ENCODE data around the gene CLCN3.
A peak's percentile ranks its signal among the peaks of the same experiment; 100 is the strongest.
"Not testable (repeated sequence)": the region's sequence is repeated elsewhere in the genome, so short reads cannot be mapped to it uniquely, and the experiment has no call there.

Gene CLCN3

GRCh38 chr4:169621731-169622492, 1.5 kb downstream of the CLCN3 start:
- peak in 3 of 11 experiments; percentile 19 to 50 (median 22); a peak in 2 of 22 replicates for TF ChIP-seq Cebpa-rat (IDR thresholded peaks at IDR 0.05)
- Histone ChIP-seq H3K4me3 (peak overlapping the region; percentile 69 to 82 (median 74)), H3K36me3 (peaks cover 0 to 8% (median 0%) of the 10 kb centered on the region in 11 experiments; a peak in 2 of 22 replicates), H3K27ac (peak overlapping the region in 9 of 11 experiments; percentile 16 to 95 (median 88); a peak in 17 of 22 replicates), H3K9me3 (replicated peaks in 1 of 11) (no peaks in the 10 kb centered on the region), H3K4me2 (peak overlapping the region; percentile 83 to 97 (median 92)), H4K20me1 (peaks cover 9 to 48% (median 36%) of the 10 kb centered on the region in 11 experiments; a peak in 20 of 22 replicates), H3K4me1 (peaks cover 32 to 41% (median 38%) of the 10 kb centered on the region in 10 experiments), H3K27me3 (no peaks in the 10 kb centered on the region), H3K9ac (peak overlapping the region; percentile 6 to 94 (median 88); a peak in 15 of 22 replicates)

GRCh38 chr4:169622566-169622965, 2.2 kb downstream of the CLCN3 start:
- Histone ChIP-seq H3K4me2 (peak overlapping the region; percentile 83 to 97 (median 92)), H3K36me3 (peaks cover 0 to 8% (median 0%) of the 10 kb centered on the region in 11 experiments; a peak in 2 of 22 replicates), H3K4me3 (peak overlapping the region in 6 of 10 experiments; percentile 20 to 82 (median 74); a peak in 11 of 20 replicates), H3K27me3 (no peaks in the 10 kb centered on the region), H3K27ac (peak overlapping the region in 6 of 11 experiments; percentile 29 to 95 (median 90); a peak in 10 of 22 replicates), H4K20me1 (peaks cover 9 to 53% (median 38%) of the 10 kb centered on the region in 11 experiments; a peak in 20 of 22 replicates), H3K4me1 (peaks cover 32 to 41% (median 37%) of the 10 kb centered on the region in 10 experiments), H3K9ac (peak overlapping the region in 5 of 11 experiments; percentile 40 to 94 (median 47); a peak in 8 of 22 replicates), H3K9me3 (replicated peaks in 1 of 11) (no peaks in the 10 kb centered on the region)
- TF ChIP-seq Cebpa-rat (IDR thresholded peaks at IDR 0.05), result no peak

GRCh38 chr4:169624012-169624411, 3.6 kb downstream of the CLCN3 start:
- H3K27me3 ChIP-seq; H3K9me3 ChIP-seq (replicated peaks in 1 of 11); H3K4me3 ChIP-seq; H3K36me3 ChIP-seq; H3K27ac ChIP-seq; H3K9ac ChIP-seq; H3K4me2 ChIP-seq: not testable (repeated sequence)
- H3K4me1 ChIP-seq, result peaks cover 21 to 40% (median 31%) of the 10 kb centered on the region in 10 experiments
- peaks cover 9 to 62% (median 38%) of the 10 kb centered on the region in 11 experiments; a peak in 20 of 22 replicates for H4K20me1 ChIP-seq

- Histone ChIP-seq H3K4me2 (no peak overlapping the region), H4K20me1 (peaks cover 9 to 67% (median 38%) of the 10 kb centered on the region in 11 experiments; a peak in 20 of 22 replicates), H3K27me3 (no peaks in the 10 kb centered on the region), H3K27ac (no peak overlapping the region), H3K4me3 (no peak overlapping the region), H3K36me3 (peaks cover 0 to 12% (median 7%) of the 10 kb centered on the region in 11 experiments; a peak in 6 of 22 replicates), H3K9me3 (replicated peaks in 1 of 11) (peaks cover 0 to 6% (median 0%) of the 10 kb centered on the region in 11 experiments; a peak in 1 of 22 replicates), H3K4me1 (peaks cover 15 to 36% (median 25%) of the 10 kb centered on the region in 10 experiments), H3K9ac (no peak overlapping the region)
- no peak for TF ChIP-seq Cebpa-rat (IDR thresholded peaks at IDR 0.05)
These were observed 5.5 kb downstream of the CLCN3 start for GRCh38 chr4:169625886-169626285.

GRCh38 chr4:169626331-169627282, 6.2 kb downstream of the CLCN3 start:
- Histone ChIP-seq H3K27ac (no peak overlapping the region), H3K4me2 (no peak overlapping the region), H3K9me3 (replicated peaks in 1 of 11) (peaks cover 0 to 6% (median 0%) of the 10 kb centered on the region in 11 experiments; a peak in 1 of 22 replicates), H3K36me3 (peaks cover 0 to 17% (median 7%) of the 10 kb centered on the region in 11 experiments; a peak in 7 of 22 replicates), H3K4me1 (peaks cover 11 to 29% (median 20%) of the 10 kb centered on the region in 10 experiments), H4K20me1 (peaks cover 8 to 67% (median 38%) of the 10 kb centered on the region in 11 experiments; a peak in 20 of 22 replicates), H3K9ac (no peak overlapping the region), H3K27me3 (no peaks in the 10 kb centered on the region), H3K4me3 (no peak overlapping the region)
- TF ChIP-seq Cebpa-rat (IDR thresholded peaks at IDR 0.05), result no peak

- H3K4me3 ChIP-seq, result no peak overlapping the region
- no peak overlapping the region for H3K4me2 ChIP-seq
- no peak overlapping the region for H3K27ac ChIP-seq
These were observed 6.9 kb downstream of the CLCN3 start for GRCh38 chr4:169627307-169627706.

GRCh38 chr4:169628579-169628978, 8.2 kb downstream of the CLCN3 start:
- Histone ChIP-seq H3K27ac (no peak overlapping the region), H3K9ac (no peak overlapping the region), H3K9me3 (replicated peaks in 1 of 11) (peaks cover 0 to 6% (median 0%) of the 10 kb centered on the region in 11 experiments; a peak in 1 of 22 replicates), H3K4me2 (peak overlapping the region in 5 of 11 experiments; percentile 4 to 28 (median 13); a peak in 6 of 22 replicates), H4K20me1 (peaks cover 0 to 74% (median 33%) of the 10 kb centered on the region in 11 experiments; a peak in 19 of 22 replicates), H3K4me3 (no peak overlapping the region), H3K27me3 (no peaks in the 10 kb centered on the region), H3K36me3 (peaks cover 0 to 24% (median 7%) of the 10 kb centered on the region in 11 experiments; a peak in 7 of 22 replicates), H3K4me1 (peaks cover 0 to 12% (median 8%) of the 10 kb centered on the region in 10 experiments; a peak in 9 of 20 replicates)
- TF ChIP-seq Cebpa-rat (IDR thresholded peaks at IDR 0.05), result no peak

More at GRCh38 chr4:169627307-169627706, 6.9 kb downstream of the CLCN3 start:
- Histone ChIP-seq H4K20me1 (peaks cover 4 to 72% (median 38%) of the 10 kb centered on the region in 11 experiments; a peak in 19 of 22 replicates), H3K4me1 (peaks cover 4 to 22% (median 14%) of the 10 kb centered on the region in 10 experiments), H3K27me3 (no peaks in the 10 kb centered on the region), H3K36me3 (peaks cover 0 to 24% (median 7%) of the 10 kb centered on the region in 11 experiments; a peak in 7 of 22 replicates), H3K9me3 (replicated peaks in 1 of 11) (peaks cover 0 to 6% (median 0%) of the 10 kb centered on the region in 11 experiments; a peak in 1 of 22 replicates), H3K9ac (no peak overlapping the region)
- no peak for TF ChIP-seq Cebpa-rat (IDR thresholded peaks at IDR 0.05)

- H3K4me1 ChIP-seq, result peaks cover 0 to 12% (median 8%) of the 10 kb centered on the region in 10 experiments; a peak in 9 of 20 replicates
- H3K4me2 ChIP-seq, result no peak overlapping the region
- H3K9me3 ChIP-seq (replicated peaks in 1 of 11), result peaks cover 0 to 6% (median 0%) of the 10 kb centered on the region in 11 experiments; a peak in 1 of 22 replicates
- no peak overlapping the region for H3K4me3 ChIP-seq
- no peaks in the 10 kb centered on the region for H3K27me3 ChIP-seq
- no peak overlapping the region for H3K9ac ChIP-seq
- peaks cover 0 to 73% (median 21%) of the 10 kb centered on the region in 11 experiments; a peak in 18 of 22 replicates for H4K20me1 ChIP-seq
- no peak for TF ChIP-seq Cebpa-rat (IDR thresholded peaks at IDR 0.05)
- H3K36me3 ChIP-seq, result peaks cover 0 to 24% (median 6%) of the 10 kb centered on the region in 11 experiments; a peak in 7 of 22 replicates
- H3K27ac ChIP-seq, result no peak overlapping the region
These were observed 9.7 kb downstream of the CLCN3 start for GRCh38 chr4:169630069-169630468.

Measured in BLaER1 treated with 17β-estradiol and CSF1 and Interleukin-3, amounts not matched to agents 10 nM and 100 nM (cell line).